ENCODE results near the gene LTB4R.

DNA sequence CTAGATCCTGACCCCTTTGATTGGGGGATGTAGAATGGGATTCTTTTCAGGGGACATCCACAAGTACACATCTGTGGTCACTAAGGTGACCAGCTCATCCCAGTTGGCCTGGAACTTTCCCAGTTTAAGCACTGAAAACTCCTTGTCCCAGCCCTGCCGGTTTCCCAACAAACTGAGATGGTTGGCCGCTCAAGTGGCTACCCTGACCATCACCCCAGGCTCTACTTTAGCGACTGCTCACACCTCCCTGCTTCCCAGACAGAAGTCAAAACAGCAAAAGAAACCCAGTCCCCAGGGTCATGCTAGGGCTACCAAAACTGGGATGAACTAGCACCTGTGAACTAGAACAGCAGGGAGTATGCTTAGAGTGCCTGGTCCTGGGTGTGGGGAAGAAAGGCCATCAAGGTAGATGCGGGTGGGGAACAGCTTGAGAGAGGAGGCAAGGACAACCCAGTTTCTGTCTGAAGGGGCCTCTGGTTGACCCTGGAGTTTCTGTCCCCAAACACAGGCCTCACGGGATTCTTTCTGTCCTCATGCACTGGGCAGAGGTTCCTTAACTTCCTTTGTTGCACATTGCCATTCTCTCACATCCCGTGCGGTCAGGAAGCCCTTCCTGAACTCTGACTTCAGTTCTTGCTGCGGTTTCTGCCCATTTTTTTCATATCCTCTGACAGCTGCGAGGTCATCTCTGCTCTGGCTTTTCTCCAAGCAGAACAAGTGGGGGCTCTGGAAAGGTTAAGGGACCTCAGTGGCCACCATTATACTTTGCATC, 1.6 kb downstream of the LTB4R start:
- no peak for TF ChIP-seq POLR2A (IDR thresholded peaks at IDR 0.05; ENCODE audit: low read length)
- no peak for TF ChIP-seq GATA1 (IDR thresholded peaks at IDR 0.05; ENCODE audit: low read depth, low read length)
